NCI-H2171 treated with DMSO at 0.1 percent for 48 hours (cell line): ENCODE measurements around the gene DCBLD2.

Experiments used
- DNase-seq: peaks from one replicate; lab custom pipeline; 2025; lab: John Stamatoyannopoulos, UW

DCBLD2 gene

GRCh38 chr3:98829246-98829832 is 72.2 kb downstream of the DCBLD2 start:
- no peak for DNase-seq

GRCh38 chr3:98827221-98827920 is 74.1 kb downstream of the DCBLD2 start:
- DNase-seq = no peak

GRCh38 chr3:98826126-98826525 is 75.4 kb downstream of the DCBLD2 start:
- no peak for DNase-seq

GRCh38 chr3:98824256-98824655 is 77.2 kb downstream of the DCBLD2 start:
- DNase-seq = no peak

- DNase-seq = no peak
Observed at GRCh38 chr3:98823791-98824190, 77.7 kb downstream of the DCBLD2 start.

GRCh38 chr3:98821063-98821462 is 80.4 kb downstream of the DCBLD2 start:
- DNase-seq = no peak

GRCh38 chr3:98817547-98818041 is 83.9 kb downstream of the DCBLD2 start:
- DNase-seq = peak; percentile 46

GRCh38 chr3:98814817-98815420 is 86.6 kb downstream of the DCBLD2 start:
- no peak for DNase-seq

GRCh38 chr3:98812851-98813374 is 88.6 kb downstream of the DCBLD2 start:
- peak; percentile 66 for DNase-seq

GRCh38 chr3:98811048-98811447 is 90.4 kb downstream of the DCBLD2 start:
- DNase-seq = no peak

- no peak for DNase-seq
Observed at GRCh38 chr3:98809557-98809956, 91.9 kb downstream of the DCBLD2 start.

GRCh38 chr3:98808071-98808470 is 93.4 kb downstream of the DCBLD2 start:
- DNase-seq = no peak

GRCh38 chr3:98807561-98807960 is 93.9 kb downstream of the DCBLD2 start:
- no peak for DNase-seq

GRCh38 chr3:98807011-98807410 is 94.5 kb downstream of the DCBLD2 start:
- DNase-seq = no peak

- no peak for DNase-seq
Observed at GRCh38 chr3:98806521-98806920, 95.0 kb downstream of the DCBLD2 start.

- DNase-seq = no peak
Observed at GRCh38 chr3:98805571-98805970, 95.9 kb downstream of the DCBLD2 start.

GRCh38 chr3:98801043-98801747 is 100.3 kb downstream of the DCBLD2 start:
- no peak for DNase-seq

- DNase-seq = no peak
Observed at GRCh38 chr3:98800401-98800800, 101.1 kb downstream of the DCBLD2 start.

- DNase-seq = no peak
Observed at GRCh38 chr3:98799479-98799878, 102.0 kb downstream of the DCBLD2 start.

- DNase-seq = no peak
Observed at GRCh38 chr3:98798820-98799219, 102.7 kb downstream of the DCBLD2 start.

- DNase-seq = no peak
Observed at GRCh38 chr3:98797905-98798304, 103.6 kb downstream of the DCBLD2 start.

- no peak for DNase-seq
Observed at GRCh38 chr3:98796334-98796733, 105.2 kb downstream of the DCBLD2 start.
